Stomach (tissue), 4 donors: ENCODE data around the gene PCSK1N.
"Not testable (repeated sequence)": the region's sequence is repeated elsewhere in the genome, so short reads cannot be mapped to it uniquely, and the experiment has no call there.

ENCODE experiments used
- EP300 ChIP-seq: sonication (generic); formaldehyde crosslinking; IDR thresholded peaks from one replicate; pipeline ENCODE4 v1.6.1; 2017; ENCODE audit warnings: antibody characterized with exemption
- POLR2A ChIP-seq, 4 donors: fragments of 450-650 bp; IDR thresholded peaks; one replicate each; pipeline ENCODE4 v1.6.1; 2016; ENCODE audit warnings: antibody characterized with exemption in 4 of 4, control low read depth in 2 of 4, mild to moderate bottlenecking in 1 of 4, moderate library complexity in 1 of 4
- POLR2AphosphoS5 ChIP-seq, 3 donors: sonication (generic); formaldehyde crosslinking; IDR thresholded peaks; one replicate each; pipeline ENCODE4 v1.6.1; 2016; ENCODE audit warnings: antibody characterized with exemption in 3 of 3
- TF ChIP-seq, protein P1 (sequence below), 7 experiments: fragments of 450-650 bp in 4 of 7; fragments of 200-600 bp in 3 of 7; sonication (generic) in 3 of 7; IDR thresholded peaks; one replicate each; pipeline ENCODE4 v1.5.1; 2016 to 2019; ENCODE audit warnings: antibody characterized with exemption in 7 of 7, control low read depth in 2 of 7, mild to moderate bottlenecking in 1 of 7

GRCh38 chrX:48872017-48872416 is 36.6 kb upstream of the PCSK1N start:
- TF ChIP-seq, protein P1, sequence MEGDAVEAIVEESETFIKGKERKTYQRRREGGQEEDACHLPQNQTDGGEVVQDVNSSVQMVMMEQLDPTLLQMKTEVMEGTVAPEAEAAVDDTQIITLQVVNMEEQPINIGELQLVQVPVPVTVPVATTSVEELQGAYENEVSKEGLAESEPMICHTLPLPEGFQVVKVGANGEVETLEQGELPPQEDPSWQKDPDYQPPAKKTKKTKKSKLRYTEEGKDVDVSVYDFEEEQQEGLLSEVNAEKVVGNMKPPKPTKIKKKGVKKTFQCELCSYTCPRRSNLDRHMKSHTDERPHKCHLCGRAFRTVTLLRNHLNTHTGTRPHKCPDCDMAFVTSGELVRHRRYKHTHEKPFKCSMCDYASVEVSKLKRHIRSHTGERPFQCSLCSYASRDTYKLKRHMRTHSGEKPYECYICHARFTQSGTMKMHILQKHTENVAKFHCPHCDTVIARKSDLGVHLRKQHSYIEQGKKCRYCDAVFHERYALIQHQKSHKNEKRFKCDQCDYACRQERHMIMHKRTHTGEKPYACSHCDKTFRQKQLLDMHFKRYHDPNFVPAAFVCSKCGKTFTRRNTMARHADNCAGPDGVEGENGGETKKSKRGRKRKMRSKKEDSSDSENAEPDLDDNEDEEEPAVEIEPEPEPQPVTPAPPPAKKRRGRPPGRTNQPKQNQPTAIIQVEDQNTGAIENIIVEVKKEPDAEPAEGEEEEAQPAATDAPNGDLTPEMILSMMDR (IDR thresholded peaks at IDR 0.05), result not testable (repeated sequence)
- TF ChIP-seq POLR2AphosphoS5 (IDR thresholded peaks at IDR 0.05); EP300; POLR2A (IDR thresholded peaks at IDR 0.05): not testable (repeated sequence)
